Nucleus accumbens (tissue), 56 donors: ENCODE data around the gene SEC61A2.
A peak's percentile ranks its signal among the peaks of the same experiment; 100 is the strongest.

Experiments used
- DNase-seq, 56 donors: peaks; one replicate each; lab custom pipeline; 2025; lab: John Stamatoyannopoulos, UW

The SEC61A2 gene

DNA sequence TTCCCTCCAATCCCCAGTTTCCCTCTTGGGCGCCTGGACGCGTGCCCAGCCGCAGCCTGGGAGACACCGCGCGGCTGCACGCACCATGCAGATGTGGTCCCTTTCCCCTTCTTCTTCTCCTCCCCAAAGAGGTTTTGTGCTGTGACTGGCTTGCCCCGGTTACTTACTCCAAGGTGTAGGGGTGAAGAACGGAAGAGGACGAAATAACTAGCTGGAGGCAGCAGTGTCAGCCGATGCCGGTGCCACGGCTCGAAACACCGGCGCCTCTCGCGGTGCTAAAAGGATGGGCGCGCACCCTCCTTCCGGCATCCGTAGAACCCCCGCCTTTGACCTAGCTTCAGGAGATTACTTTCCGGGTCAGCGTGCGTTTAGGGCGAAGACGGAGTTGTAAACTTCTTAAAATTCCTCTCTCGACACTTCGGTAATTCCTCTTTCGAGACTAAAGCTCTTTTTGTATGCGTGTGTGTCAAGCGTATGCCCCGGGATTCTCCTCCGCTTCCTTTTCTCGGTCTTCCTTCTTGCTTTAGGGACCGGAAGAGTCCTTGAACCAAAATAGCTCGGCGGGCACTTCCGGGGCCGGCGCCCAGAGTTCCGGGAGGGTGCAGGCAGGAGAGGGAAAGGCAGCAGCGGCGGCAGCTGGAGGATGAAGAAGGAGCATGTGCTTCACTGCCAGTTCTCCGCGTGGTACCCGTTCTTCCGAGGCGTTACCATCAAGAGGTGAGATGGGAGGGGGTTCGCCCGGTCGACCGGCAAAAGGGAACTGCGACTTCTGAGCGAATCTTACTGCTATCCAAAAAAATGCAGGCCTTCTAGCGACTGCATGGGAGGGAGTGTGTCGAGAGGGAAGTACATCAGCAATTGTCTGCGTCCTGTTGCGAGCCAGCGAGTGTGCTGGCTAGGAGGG is 66.4 kb downstream of the SEC61A2 start, which contains the start of the genes CDC123 and NUDT5:
CDC123 (plus strand) TSS at position 586 of the 904 bp plus-strand sequence; CDS start at position 644, 58 bp downstream.
NUDT5 (minus strand) TSS at position 289 of the 904 bp plus-strand sequence. CDS start 9,600 bp downstream, outside the sequence.
- DNase-seq: peak; percentile 32 to 98 (median 89)

DNA sequence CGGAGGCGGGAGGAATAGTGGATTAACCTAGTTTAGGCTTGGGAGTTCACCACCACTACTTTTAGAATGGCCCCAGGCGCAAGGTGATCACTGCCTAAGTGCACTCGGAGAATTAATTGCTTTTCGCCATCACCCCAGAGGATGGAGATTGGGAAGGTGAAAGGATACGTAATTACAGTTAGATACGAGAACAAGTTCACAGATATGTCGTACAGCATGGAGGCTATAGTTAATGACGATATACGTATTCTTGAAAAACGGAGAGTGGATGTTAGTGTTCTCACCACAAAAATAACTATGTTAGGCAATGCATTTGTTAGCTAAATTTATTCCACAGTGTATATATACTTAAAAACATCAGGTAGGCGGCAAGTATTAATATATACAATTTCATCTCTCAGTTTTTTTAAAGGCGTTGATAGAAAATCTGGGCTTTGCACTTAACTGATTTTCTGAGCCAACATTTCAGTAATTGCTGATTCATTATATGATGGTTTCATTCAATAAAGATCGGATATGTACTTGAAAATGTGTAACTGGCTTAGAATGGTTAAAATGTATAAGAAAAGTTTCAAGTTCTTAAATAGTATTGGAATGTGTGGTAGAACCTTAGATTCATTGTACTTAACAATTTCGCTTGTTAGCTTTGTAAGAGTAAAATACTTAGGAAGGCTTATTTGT is 67.2 kb downstream of the SEC61A2 start:
- no peak for DNase-seq

DNA sequence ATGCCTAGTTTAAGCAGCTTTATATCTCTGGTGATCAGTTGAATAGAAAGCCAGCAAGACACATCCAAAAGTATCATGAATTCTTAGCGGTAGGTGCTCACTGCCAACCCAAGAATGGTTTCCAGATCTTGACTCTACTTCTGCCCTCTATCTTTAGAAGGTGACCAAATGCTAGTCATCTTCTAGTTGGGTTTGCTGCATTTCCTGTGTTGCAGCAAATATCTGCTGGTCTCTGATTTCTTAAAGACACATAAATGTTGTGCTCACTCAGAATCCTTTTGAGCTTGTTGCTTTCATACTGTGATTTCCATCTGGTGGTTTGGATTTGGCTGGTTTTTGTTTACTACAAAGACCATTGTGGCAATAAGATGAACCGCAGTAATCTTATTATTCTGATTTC is 68.7 kb downstream of the SEC61A2 start:
- DNase-seq: no peak

DNA sequence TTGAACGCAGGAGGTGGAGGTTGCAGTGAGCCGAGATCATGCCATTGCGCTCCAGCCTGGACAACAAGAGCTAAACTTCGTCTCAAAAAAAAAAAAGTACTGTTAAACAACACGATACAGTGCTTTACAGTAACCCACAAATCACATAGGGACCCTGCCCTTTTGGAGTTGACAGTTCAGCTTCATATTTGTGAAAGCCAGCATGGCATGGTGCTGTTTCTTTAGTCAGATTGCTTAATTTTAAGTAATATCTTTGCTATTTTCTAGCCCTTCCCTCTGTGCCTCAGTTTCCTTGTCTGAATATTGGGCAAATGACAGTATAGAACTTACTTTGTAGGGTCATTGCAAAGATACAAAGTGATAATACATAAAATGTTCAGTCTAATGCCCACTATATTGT is 71.4 kb downstream of the SEC61A2 start:
- DNase-seq: no peak

DNA sequence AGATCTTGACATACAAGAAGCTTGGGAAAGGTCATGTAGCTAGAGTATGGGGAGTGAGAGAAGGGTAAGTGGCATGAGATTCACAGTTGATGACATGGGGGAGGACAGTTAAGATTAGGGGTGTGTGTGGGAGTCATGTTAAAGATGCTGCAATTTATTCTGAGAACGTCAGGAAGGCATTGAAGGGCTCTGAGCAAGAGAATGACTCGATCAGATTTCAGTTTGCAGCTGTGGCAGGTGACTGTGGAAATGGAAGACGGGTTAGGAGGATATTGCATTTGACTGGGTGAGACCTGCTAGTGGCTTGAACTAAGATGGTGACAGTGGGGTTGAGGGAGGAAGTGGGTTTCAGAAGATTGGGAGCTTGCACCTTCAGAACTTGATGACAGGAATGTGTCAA is 72.1 kb downstream of the SEC61A2 start:
- peak in 7 of 56 donors; percentile 7 to 33 (median 21) for DNase-seq

- DNase-seq: no peak
Observed at GRCh38 chr10:12202226-12202625, 72.7 kb downstream of the SEC61A2 start.

GRCh38 chr10:12205082-12205481 is 75.6 kb downstream of the SEC61A2 start:
- DNase-seq: no peak

DNA sequence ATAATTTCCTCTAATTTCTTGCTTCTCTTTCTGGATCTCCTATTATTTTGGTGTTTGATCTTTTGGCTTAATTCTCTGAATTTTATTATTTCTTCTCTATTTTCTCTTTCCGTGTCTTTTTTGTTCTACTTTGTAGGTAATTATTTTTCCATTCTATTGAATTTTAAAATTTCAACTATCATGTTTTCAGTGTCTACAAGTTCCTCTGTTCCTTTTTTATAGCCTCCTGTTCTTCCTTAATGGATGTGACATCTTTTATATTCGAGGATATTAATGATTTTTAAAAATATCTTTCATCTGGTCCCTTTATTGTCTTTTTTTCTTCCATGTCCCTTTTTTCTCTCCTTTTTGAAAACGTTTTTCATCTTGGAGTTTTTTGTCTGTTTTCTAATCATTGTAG is 77.6 kb downstream of the SEC61A2 start:
- DNase-seq: no peak

DNA sequence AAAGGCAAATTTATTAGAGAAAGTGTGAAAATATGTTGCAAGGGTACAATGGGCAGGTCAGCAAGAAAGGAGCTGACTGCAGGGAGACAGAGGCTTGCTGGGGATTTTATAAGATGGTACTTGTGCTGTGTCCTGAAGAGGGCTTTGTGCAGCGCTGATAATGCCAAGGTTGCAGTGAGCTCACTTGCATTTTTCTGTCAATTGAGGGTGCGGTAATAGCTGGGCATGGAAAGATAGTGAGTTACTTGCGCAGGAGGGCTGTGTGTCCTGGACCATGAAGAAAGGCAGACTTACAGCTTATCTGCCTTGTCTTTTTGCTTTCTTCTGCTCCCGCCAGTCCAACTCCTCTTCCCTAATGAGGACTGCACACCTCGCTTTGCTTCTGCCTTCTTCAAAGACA is 79.0 kb downstream of the SEC61A2 start:
- DNase-seq: no peak

DNA sequence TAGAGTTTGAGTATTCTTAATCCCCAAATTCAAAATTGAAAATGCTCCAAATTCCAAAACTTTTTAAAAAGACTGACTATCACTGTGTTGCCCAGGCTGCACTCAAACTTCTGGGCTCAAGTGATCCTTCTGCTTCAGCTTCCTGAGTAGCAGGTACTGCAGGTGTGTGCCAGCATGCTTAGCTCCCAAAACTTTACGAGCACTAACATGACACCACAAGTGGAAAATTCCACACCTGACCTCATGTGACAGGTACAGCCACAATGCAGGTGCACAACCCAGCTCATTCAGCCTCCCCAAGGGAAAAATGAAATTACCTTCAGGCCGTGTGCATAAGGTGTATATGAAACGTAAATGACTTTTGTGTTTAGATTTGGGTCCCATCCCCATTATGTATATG is 83.0 kb downstream of the SEC61A2 start:
- DNase-seq: no peak

GRCh38 chr10:12213621-12214020 is 84.1 kb downstream of the SEC61A2 start:
- no peak for DNase-seq

- DNase-seq: no peak
Observed at GRCh38 chr10:12214093-12214492, 84.6 kb downstream of the SEC61A2 start.

- peak in 5 of 56 donors; percentile 7 to 42 (median 13) for DNase-seq
Observed at GRCh38 chr10:12214763-12215218, 85.3 kb downstream of the SEC61A2 start.
